Ovary (tissue), 9 donors: ENCODE measurements around the gene SRSF7. TPM values are rescaled to one million over a fixed set of nuclear protein-coding genes. Genes with fewer than 3 reads are reported as not detected.
A peak's percentile ranks its signal among the peaks of the same experiment; 100 is the strongest.

Source experiments
- DNase-seq, 5 donors: peaks; one replicate each; pipeline ENCODE4 v3.0.0-alpha.2; 2019 to 2020
- H3K27ac ChIP-seq, 2 donors: fragments of 200-600 bp; one replicate each; pipeline versions ENCODE4 v1.5.1 to v1.8.0; 2019 to 2022
- H3K27me3 ChIP-seq: fragments of 200-600 bp; one replicate; pipeline ENCODE4 v1.8.0; 2022
- H3K36me3 ChIP-seq: fragments of 200-600 bp; sonication (generic); one replicate; pipeline ENCODE4 v1.5.1; 2019
- H3K4me1 ChIP-seq: one replicate; pipeline ENCODE4 v1.8.1; 2013; ENCODE audit warnings: mild to moderate bottlenecking, moderate library complexity; ENCODE audit not compliant: insufficient read depth
- H3K4me3 ChIP-seq: fragments of 200-600 bp; sonication (generic); one replicate; pipeline ENCODE4 v1.5.1; 2017
- H3K9me3 ChIP-seq, 2 donors: fragments of 200-600 bp in 1 of 2; sonication (generic) in 1 of 2; one replicate each; pipeline versions ENCODE4 v1.5.1 to v1.8.1; 2013 to 2019; ENCODE audit warnings: mild to moderate bottlenecking in 1 of 2, moderate library complexity in 1 of 2
- CTCF ChIP-seq, 3 donors: fragments of 450-650 bp in 2 of 3; fragments of 200-600 bp in 1 of 3; IDR thresholded peaks; one replicate each; pipeline versions ENCODE4 v1.5.1 to v1.8.0; 2016 to 2022; ENCODE audit warnings: antibody characterized with exemption in 3 of 3, mild to moderate bottlenecking in 1 of 3
- EP300 ChIP-seq: sonication (generic); formaldehyde crosslinking; IDR thresholded peaks from one replicate; pipeline ENCODE4 v1.6.1; 2017; ENCODE audit warnings: antibody characterized with exemption
- POLR2A ChIP-seq: fragments of 450-650 bp; IDR thresholded peaks from one replicate; pipeline ENCODE4 v1.6.1; 2017; ENCODE audit warnings: antibody characterized with exemption, mild to moderate bottlenecking, moderate library complexity
- WGBS, 3 donors: extraction: QIAGEN DNeasy Blood & Tissue Kit in 1 of 3; methylation state at CpG; one replicate each; pipeline versions ENCODE4 v1.1.5 to v1.1.7; 2013 to 2017; 5-methylcytosine and 5-hydroxymethylcytosine counted together
- intact Hi-C, 4 donors: fragments of 100-400 bp; cut with DNase I; formaldehyde crosslinking; loops; one replicate each; pipeline versions ENCODE4 v1.11.0 to v1.15.1; 2022 to 2023
- polyA plus RNA-seq, 2 donors: library from polyadenylated mRNA; stranded (reverse); fragments of 200-250 nt in 1 of 2; fragments of 350-450 nt in 1 of 2; fragmentation: Illumina TruSeq in 1 of 2; extraction: RNeasy Lipid Tissue Mini Kit (QIAGEN cat#74804) in 1 of 2; gene quantifications; one replicate each; pipeline ENCODE4 v1.2.3, GENCODE V29; 2013 to 2014
- total RNA-seq, 7 donors: library from RNA; depleted of rRNA in 2 of 7; stranded (reverse); fragments of >200 nt in 2 of 7; fragmentation: NEBNext Ultra II Directional in 3 of 7; extraction: Animal tissue kit (Norgen Biotek cat#: 25700) in 3 of 7; gene quantifications; one replicate each; pipeline versions ENCODE4 v1.1.0 to v1.2.4, GENCODE V29; 2016 to 2023
- donor health status: DM: no; HTN: no; CAD: no; lungs with moderate emphysema.
- donor health status: DM: no; HTN: no; CAD: no.
- donor health status: Bipolar disorder and iron deficiency.
- donor health status: DM: yes; HTN: yes; CAD: no.
- donor health status: DM: no; HTN: no; CAD: no.
- donor health status: DM: yes; HTN: yes; CAD: no.

SRSF7 gene
- total and polyA plus RNA-seq, 9 donors = 81.1 to 163 (median 106) TPM

GRCh38 chr2:38727661-38728060 lies 23.5 kb downstream of the SRSF7 start:
- no peak for DNase-seq
- no peaks in the 10 kb centered on the region for H3K36me3 ChIP-seq
- H3K9me3 ChIP-seq = no peaks in the 10 kb centered on the region
- intact Hi-C loops = loop anchor here in 2 of 4 donors (2.0 to 10.0 kb wide), 3 partner anchors 17 to 143 kb away; partner anchors contain the start of gene HNRNPLL (in 1 of the 2)
- H3K27me3 ChIP-seq = no peaks in the 10 kb centered on the region
- TF ChIP-seq EP300 = no peak
- TF ChIP-seq CTCF (IDR thresholded peaks at IDR 0.05) = no peak
- TF ChIP-seq POLR2A = no peak
- WGBS, 3 donors = 90 to 100% (median 97%) methylated on average over 1 of the region's 1 CpG
- no peak overlapping the region for H3K27ac ChIP-seq
- H3K4me3 ChIP-seq = no peak overlapping the region
- H3K4me1 ChIP-seq = no peaks in the 10 kb centered on the region

DNA sequence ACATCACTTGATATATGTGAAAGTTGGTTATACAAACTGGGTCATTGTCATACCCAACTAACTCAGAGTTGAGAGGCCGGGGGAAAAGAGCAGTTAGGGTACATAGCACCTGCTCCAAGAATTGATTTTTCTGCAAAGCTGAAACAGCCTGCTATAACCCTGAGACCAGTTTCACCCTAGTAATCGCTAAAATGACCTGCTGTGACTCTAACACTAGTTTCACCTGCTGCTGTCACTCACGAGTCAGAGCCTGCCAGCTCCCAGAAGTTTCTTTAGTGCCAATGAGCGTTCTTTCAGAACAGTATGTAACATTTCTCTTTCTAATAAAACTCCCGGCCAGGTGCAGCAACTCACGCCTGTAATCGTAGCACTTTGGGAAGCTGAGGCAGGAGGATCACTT lies 28.0 kb downstream of the SRSF7 start:
- no peaks in the 10 kb centered on the region for H3K27me3 ChIP-seq
- peaks cover 4% of the 10 kb centered on the region for H3K4me1 ChIP-seq
- H3K9me3 ChIP-seq = no peaks in the 10 kb centered on the region
- H3K4me3 ChIP-seq = no peak overlapping the region
- TF ChIP-seq CTCF (IDR thresholded peaks at IDR 0.05) = no peak
- no peak for TF ChIP-seq POLR2A
- no peak for TF ChIP-seq EP300
- no peak overlapping the region for H3K27ac ChIP-seq
- H3K36me3 ChIP-seq = no peaks in the 10 kb centered on the region
- DNase-seq = no peak
- intact Hi-C loops = loop anchor here in 3 of 4 donors (5.0 to 10.0 kb wide), 3 partner anchors 118 to 138 kb away; partner anchors contain the start of gene HNRNPLL (in 1 of the 3)
- WGBS, 3 donors = 90 to 96% (median 93%) methylated on average over 7 of the region's 7 CpGs

GRCh38 chr2:38722271-38723061 lies 28.7 kb downstream of the SRSF7 start:
- Histone ChIP-seq H3K27ac (no peak overlapping the region), H3K36me3 (no peaks in the 10 kb centered on the region), H3K9me3 (no peaks in the 10 kb centered on the region), H3K4me3 (no peak overlapping the region), H3K27me3 (no peaks in the 10 kb centered on the region), H3K4me1 (peaks cover 4% of the 10 kb centered on the region)
- DNase-seq = no peak
- TF ChIP-seq POLR2A (no peak), CTCF (IDR thresholded peaks at IDR 0.05) (no peak), EP300 (no peak)
- 73 to 77% (median 73%) methylated on average over 9 of the region's 9 CpGs for WGBS, 3 donors
- intact Hi-C loops = loop anchor here in 3 of 4 donors (5.0 to 10.0 kb wide), 3 partner anchors 118 to 138 kb away; partner anchors contain the start of gene HNRNPLL (in 1 of the 3)

DNA sequence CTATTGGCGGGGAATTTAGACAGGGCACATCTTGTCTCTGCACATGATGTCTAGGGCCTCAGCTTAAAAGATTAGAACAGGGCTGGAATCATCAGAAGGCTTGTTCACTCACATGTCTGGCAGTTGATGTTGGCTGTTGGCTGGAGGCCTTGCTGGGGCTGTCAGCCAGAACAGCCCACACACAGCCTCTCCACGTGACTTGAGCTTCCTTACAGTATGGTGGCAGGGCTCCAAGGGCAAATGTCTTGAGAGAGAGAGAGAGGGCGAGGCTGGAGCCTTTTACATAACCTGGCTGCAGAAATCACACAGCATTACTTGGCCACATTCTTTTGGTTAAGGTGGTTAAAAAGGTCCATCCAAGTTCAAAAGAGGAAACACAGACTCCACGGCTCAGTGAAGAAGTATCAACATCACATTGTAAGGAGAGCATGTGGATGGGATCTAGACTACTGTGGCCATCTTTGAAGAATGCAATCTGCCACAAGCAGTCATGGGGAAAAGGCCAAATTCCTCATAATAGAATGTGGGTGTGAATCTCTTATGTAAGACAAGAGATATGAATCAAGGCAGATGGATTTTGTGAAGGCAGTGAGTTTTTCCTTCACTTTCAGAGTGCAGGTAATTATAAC lies 30.4 kb downstream of the SRSF7 start:
- no peak for TF ChIP-seq CTCF (IDR thresholded peaks at IDR 0.05)
- TF ChIP-seq EP300 = no peak
- TF ChIP-seq POLR2A = no peak
- intact Hi-C loops = loop anchor here in 3 of 4 donors (5.0 to 10.0 kb wide), 3 partner anchors 116 to 136 kb away; partner anchors contain the start of gene HNRNPLL (in 1 of the 3)
- no peak overlapping the region for H3K4me3 ChIP-seq
- H3K9me3 ChIP-seq = no peaks in the 10 kb centered on the region
- no peaks in the 10 kb centered on the region for H3K36me3 ChIP-seq
- no peaks in the 10 kb centered on the region for H3K27me3 ChIP-seq
- peak; percentile 81 to 93 (median 89) for DNase-seq
- WGBS, 3 donors = 9 to 14% (median 13%) methylated on average over 4 of the region's 4 CpGs
- no peak overlapping the region for H3K27ac ChIP-seq
- peaks cover 4% of the 10 kb centered on the region for H3K4me1 ChIP-seq
